Ovary (tissue), 3 donors: ENCODE data around the gene NEBL.

Experiments
- CTCF ChIP-seq, 3 donors: fragments of 450-650 bp in 2 of 3; fragments of 200-600 bp in 1 of 3; IDR thresholded peaks; one replicate each; pipeline versions ENCODE4 v1.5.1 to v1.8.0; 2016 to 2022; ENCODE audit warnings: antibody characterized with exemption in 3 of 3, mild to moderate bottlenecking in 1 of 3
- POLR2A ChIP-seq: fragments of 450-650 bp; IDR thresholded peaks from one replicate; pipeline ENCODE4 v1.6.1; 2017; ENCODE audit warnings: antibody characterized with exemption, mild to moderate bottlenecking, moderate library complexity
- donor health status: DM: no; HTN: no; CAD: no.

DNA sequence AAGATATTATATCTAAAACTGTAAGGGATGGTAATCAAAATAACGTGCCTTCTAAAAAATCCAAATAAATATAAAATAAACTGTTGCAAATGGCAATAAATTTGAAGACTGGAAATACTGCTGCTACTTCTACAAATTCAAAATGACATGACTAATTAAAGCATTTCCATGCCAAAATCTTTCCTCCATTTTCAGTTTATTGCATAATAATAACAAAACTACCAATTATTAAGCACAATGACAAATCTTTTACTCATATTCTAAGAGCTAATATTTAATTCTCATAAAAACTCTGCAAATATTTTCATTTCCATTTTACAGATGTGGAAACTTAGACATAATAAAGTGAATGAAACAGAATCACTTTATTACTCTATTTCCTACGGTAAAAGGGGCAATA, 38.8 kb upstream of the NEBL start:
- TF ChIP-seq CTCF (IDR thresholded peaks at IDR 0.05) (no peak), POLR2A (no peak)
